ENCODE results near the gene CSAG2.

DNA sequence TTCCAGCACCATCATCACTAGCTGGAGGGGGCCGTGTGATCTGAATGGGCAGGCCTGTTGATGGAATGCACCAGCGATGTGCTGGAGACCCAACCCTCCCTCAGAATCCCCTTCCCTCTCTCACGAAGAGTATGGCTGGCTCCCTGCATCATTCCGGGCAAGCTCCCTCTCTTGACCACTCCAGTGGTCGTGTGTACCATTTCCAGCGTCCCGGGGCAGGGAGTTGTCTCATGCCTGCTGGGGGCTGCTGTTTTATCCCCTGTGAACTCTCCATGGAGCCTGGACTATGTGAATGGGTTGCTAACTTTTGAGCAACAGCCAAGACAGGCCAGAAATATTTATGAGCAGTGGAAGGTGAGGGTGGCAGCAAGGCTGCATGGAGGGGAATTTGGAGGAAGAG, 16.3 kb upstream of the CSAG2 start:
- TF ChIP-seq, protein P1, sequence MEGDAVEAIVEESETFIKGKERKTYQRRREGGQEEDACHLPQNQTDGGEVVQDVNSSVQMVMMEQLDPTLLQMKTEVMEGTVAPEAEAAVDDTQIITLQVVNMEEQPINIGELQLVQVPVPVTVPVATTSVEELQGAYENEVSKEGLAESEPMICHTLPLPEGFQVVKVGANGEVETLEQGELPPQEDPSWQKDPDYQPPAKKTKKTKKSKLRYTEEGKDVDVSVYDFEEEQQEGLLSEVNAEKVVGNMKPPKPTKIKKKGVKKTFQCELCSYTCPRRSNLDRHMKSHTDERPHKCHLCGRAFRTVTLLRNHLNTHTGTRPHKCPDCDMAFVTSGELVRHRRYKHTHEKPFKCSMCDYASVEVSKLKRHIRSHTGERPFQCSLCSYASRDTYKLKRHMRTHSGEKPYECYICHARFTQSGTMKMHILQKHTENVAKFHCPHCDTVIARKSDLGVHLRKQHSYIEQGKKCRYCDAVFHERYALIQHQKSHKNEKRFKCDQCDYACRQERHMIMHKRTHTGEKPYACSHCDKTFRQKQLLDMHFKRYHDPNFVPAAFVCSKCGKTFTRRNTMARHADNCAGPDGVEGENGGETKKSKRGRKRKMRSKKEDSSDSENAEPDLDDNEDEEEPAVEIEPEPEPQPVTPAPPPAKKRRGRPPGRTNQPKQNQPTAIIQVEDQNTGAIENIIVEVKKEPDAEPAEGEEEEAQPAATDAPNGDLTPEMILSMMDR (conservative IDR thresholded peaks at IDR 0.05), result no peak
- TF ChIP-seq EZH2 (IDR thresholded peaks at IDR 0.05; ENCODE audit: low read depth), result no peak
